ENCODE results near the gene RASD1. TPM values are rescaled to one million over a fixed set of nuclear protein-coding genes. Genes with fewer than 3 reads are reported as not detected.
A peak's percentile ranks its signal among the peaks of the same experiment; 100 is the strongest.

Gene RASD1
- total and polyA plus RNA-seq, 2 of the 4 experiments (the other 2 are of a cell fraction), result 0.54 to 1.8 TPM

DNA sequence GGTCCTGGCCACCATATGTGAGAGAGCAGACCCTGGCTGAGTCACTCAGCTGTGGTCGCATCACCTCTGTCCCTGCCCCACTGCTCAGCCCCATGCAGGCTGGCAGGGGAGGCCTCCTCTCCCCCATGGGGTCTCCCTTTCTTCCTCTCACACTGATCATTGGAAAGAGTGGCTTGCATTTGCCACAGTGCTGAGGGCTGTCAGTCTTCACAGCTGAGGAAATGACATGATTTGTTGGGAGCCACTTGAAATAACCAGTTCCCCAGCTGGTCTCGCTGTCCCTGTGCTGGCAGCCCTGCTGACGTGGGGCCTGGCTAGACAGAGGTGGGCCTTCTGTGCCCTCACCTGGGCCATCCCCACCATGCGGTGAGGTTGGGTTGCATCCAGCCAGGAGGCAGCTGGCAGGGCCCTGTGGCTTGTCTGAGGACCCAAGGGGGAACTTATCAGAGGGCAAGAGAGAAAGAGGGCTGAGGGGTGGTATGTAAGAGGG is 49.5 kb downstream of the RASD1 start:
- 100% methylated on average over 1 of the region's 4 CpGs; no CpG with 5 or more reads in 1 of the 2 experiments for WGBS, 2 experiments (ENCODE audit: extremely low coverage in 2 of 2, insufficient read length in 1 of 2)
- Histone ChIP-seq H3K36me3 (ENCODE audit: control insufficient read depth, insufficient read depth, low read length) (no peaks in the 10 kb centered on the region), H2BK20ac (ENCODE audit: low read depth, low read length) (peak overlapping the region; percentile 36), H3K9me1 (ENCODE audit: insufficient read depth, low read length) (peaks cover 14% of the 10 kb centered on the region), H3K79me1 (ENCODE audit: low read depth in 1 of 2, low read length in 2 of 2) (no peaks in the 10 kb centered on the region), H2BK5ac (ENCODE audit: low read depth, low read length, poor library complexity, severe bottlenecking) (peak overlapping the region; percentile 21), H2AK5ac (ENCODE audit: low read depth, low read length) (peak overlapping the region; percentile 46), H3K56ac (ENCODE audit: extremely low read depth, insufficient read depth, low read length) (no peak overlapping the region), H3K9me3 (ENCODE audit: control insufficient read depth, insufficient read depth, low read length) (no peaks in the 10 kb centered on the region), H4K8ac (ENCODE audit: low read depth in 2 of 2, low read length in 2 of 2) (peak overlapping the region; percentile 29 to 51), H3K4ac (ENCODE audit: low read depth, low read length) (peak overlapping the region; percentile 72), H2AFZ (replicated peaks; ENCODE audit: low read length, poor library complexity) (peak overlapping the region; percentile 5), H3K9ac (ENCODE audit: low read depth, low read length) (no peak overlapping the region), H3K4me1 (ENCODE audit: control insufficient read depth, insufficient read depth, low read length) (peaks cover 11% of the 10 kb centered on the region), H4K20me1 (ENCODE audit: insufficient read depth, low read length) (no peaks in the 10 kb centered on the region), H3K27me3 (ENCODE audit: control insufficient read depth, insufficient read depth, low read length) (peaks cover 2% of the 10 kb centered on the region), H3K4me2 (ENCODE audit: low read depth, low read length) (no peak overlapping the region), H2AK9ac (replicated peaks; ENCODE audit: low read depth, low read length, poor library complexity) (peak overlapping the region; percentile 52), H2BK120ac (ENCODE audit: low read depth, low read length) (peak overlapping the region; percentile 71), H3K27ac (ENCODE audit: insufficient read depth, low read length) (no peak overlapping the region), H3K4me3 (ENCODE audit: insufficient read depth, low read depth, low read length) (no peak overlapping the region), H4K91ac (ENCODE audit: insufficient read depth, low read depth, low read length) (peak overlapping the region; percentile 65; the same call in 1 of the 2 replicates), H3K14ac (replicated peaks; ENCODE audit: low read depth, low read length) (no peak overlapping the region), H4K5ac (ENCODE audit: low read depth, low read length) (no peak overlapping the region), H2BK15ac (ENCODE audit: low read depth, low read length) (peak overlapping the region; percentile 46; the same call in 2 of the 3 replicates), H3K18ac (ENCODE audit: low read depth, low read length) (0 out of 2 replicates have a peak overlapping the region, but pooled peaks have one; percentile 1), H3K23ac (ENCODE audit: low read depth, low read length) (no peak overlapping the region; the same call in 1 of the 2 replicates)
- no peak for DNase-seq
- no peak for ATAC-seq (ENCODE audit: low read depth)
- no TSS peak for BruUV-seq (replicated peaks)
- TF ChIP-seq, protein P1, sequence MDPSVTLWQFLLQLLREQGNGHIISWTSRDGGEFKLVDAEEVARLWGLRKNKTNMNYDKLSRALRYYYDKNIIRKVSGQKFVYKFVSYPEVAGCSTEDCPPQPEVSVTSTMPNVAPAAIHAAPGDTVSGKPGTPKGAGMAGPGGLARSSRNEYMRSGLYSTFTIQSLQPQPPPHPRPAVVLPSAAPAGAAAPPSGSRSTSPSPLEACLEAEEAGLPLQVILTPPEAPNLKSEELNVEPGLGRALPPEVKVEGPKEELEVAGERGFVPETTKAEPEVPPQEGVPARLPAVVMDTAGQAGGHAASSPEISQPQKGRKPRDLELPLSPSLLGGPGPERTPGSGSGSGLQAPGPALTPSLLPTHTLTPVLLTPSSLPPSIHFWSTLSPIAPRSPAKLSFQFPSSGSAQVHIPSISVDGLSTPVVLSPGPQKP (IDR thresholded peaks at IDR 0.05; ENCODE audit: borderline replicate concordance, low read depth, low read length), result no peak
- TF ChIP-seq POLR2A (IDR thresholded peaks at IDR 0.05; ENCODE audit: low read depth, low read length) (no peak), CHD1 (IDR thresholded peaks at IDR 0.05; ENCODE audit: low read depth, low read length) (no peak), CEBPB (IDR thresholded peaks at IDR 0.05; ENCODE audit: low read depth, low read length) (no peak), NFE2L2 (IDR thresholded peaks at IDR 0.05; ENCODE audit: low read depth, low read length) (no peak), RAD21 (IDR thresholded peaks at IDR 0.05; ENCODE audit: low read length) (no peak), MAZ (IDR thresholded peaks at IDR 0.05; ENCODE audit: borderline replicate concordance, low read depth, low read length) (no peak), MXI1 (IDR thresholded peaks at IDR 0.05; ENCODE audit: borderline replicate concordance, low read depth, low read length) (no peak), MAFK (IDR thresholded peaks at IDR 0.05; ENCODE audit: low read depth, low read length) (no peak), RFX5 (IDR thresholded peaks at IDR 0.05; ENCODE audit: low read depth, low read length) (no peak), RCOR1 (IDR thresholded peaks at IDR 0.05; ENCODE audit: insufficient replicate concordance, low read length) (no peak), FOS (IDR thresholded peaks at IDR 0.05; ENCODE audit: low read depth, low read length) (no peak), SMC3 (IDR thresholded peaks at IDR 0.05; ENCODE audit: low read depth, low read length) (no peak)
- TF ChIP-seq, protein P2, sequence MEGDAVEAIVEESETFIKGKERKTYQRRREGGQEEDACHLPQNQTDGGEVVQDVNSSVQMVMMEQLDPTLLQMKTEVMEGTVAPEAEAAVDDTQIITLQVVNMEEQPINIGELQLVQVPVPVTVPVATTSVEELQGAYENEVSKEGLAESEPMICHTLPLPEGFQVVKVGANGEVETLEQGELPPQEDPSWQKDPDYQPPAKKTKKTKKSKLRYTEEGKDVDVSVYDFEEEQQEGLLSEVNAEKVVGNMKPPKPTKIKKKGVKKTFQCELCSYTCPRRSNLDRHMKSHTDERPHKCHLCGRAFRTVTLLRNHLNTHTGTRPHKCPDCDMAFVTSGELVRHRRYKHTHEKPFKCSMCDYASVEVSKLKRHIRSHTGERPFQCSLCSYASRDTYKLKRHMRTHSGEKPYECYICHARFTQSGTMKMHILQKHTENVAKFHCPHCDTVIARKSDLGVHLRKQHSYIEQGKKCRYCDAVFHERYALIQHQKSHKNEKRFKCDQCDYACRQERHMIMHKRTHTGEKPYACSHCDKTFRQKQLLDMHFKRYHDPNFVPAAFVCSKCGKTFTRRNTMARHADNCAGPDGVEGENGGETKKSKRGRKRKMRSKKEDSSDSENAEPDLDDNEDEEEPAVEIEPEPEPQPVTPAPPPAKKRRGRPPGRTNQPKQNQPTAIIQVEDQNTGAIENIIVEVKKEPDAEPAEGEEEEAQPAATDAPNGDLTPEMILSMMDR (conservative IDR thresholded peaks at IDR 0.05; ENCODE audit: low read depth, low read length), result no peak
- POLR2A ChIA-PET (ENCODE audit: unreplicated experiment), result no interaction called here
- CTCF ChIA-PET, result no interaction called here
- dilution Hi-C loops (cut with HindIII; ENCODE audit: low sequenced_read_pairs, unreplicated experiment), result no loop called here
- intact Hi-C loops (cut with micrococcal nuclease), result no loop called here
- in situ Hi-C loops (cut with MboI; ENCODE audit: low sequenced_read_pairs), result no loop called here
